K562 (cell line): ENCODE measurements around the gene EPHA2. TPM values are rescaled to one million over a fixed set of nuclear protein-coding genes. Genes with fewer than 3 reads are reported as not detected.

Experiments
- ATAC-seq: fragments of 200-7000 bp; cut with Tn5 transposase; 3 replicates; pipeline ENCODE4 v1.9.1; 2020; ENCODE audit warnings: moderate library complexity
- BruUV-seq: library from RNA; stranded (reverse); fragments of 400-500 nt; replicated peaks from 2 replicates; lab custom pipeline; 2021; lab: Mats Ljungman, UMichigan
- CTCF ChIA-PET: fragments of 300-600 bp; formaldehyde crosslinking; extraction: SDS; loops from one replicate; lab custom pipeline; 2021; ENCODE audit warnings: low intra/inter-chr PET ratio; lab: Yijun Ruan, JAX
- POLR2A ChIA-PET: fragments of 300-600, 350-650 bp; sonication (Branson Sonifier 250); formaldehyde crosslinking; extraction: SDS; loops from one replicate; lab custom pipeline; 2021; ENCODE audit warnings: antibody characterized with exemption, inconsistent platforms; lab: Yijun Ruan, JAX
- DNase-seq, 4 experiments: peaks; one replicate each; pipeline versions ENCODE4 v3.0.0 to v3.0.0-alpha.2; 2011 to 2018; ENCODE audit warnings: low spot score in 3 of 4, mixed read lengths in 3 of 4; ENCODE audit errors: extremely low read depth in 1 of 4
- FAIRE-seq: peaks from 2 replicates; lab custom pipeline; 2011; peaks lifted over from hg19 to GRCh38; lab: Jason Lieb, UNC
- H2AFZ ChIP-seq: 2 replicates; pipeline ENCODE4 v1.6.0; 2011; ENCODE audit warnings: low read depth, low read length, control low read depth, inconsistent platforms
- H3K27ac ChIP-seq: fragments of 200-600 bp; 3 replicates; pipeline ENCODE4 v1.8.0; 2011; ENCODE audit warnings: low read depth, mild to moderate bottlenecking, control low read depth, inconsistent platforms, low read length, moderate library complexity, mixed read lengths; ENCODE audit errors: extremely low read depth
- H3K27me3 ChIP-seq, 2 experiments: fragments of 300-600 bp in 1 of 2; 2 replicates in 1 of 2; 3 replicates in 1 of 2; pipeline versions ENCODE4 v1.6.0 to v1.8.0; 2011; ENCODE audit warnings: inconsistent platforms in 2 of 2, low read length in 2 of 2, mild to moderate bottlenecking in 1 of 2, mixed read lengths in 1 of 2, moderate library complexity in 1 of 2; ENCODE audit not compliant: control insufficient read depth in 2 of 2, insufficient read depth in 2 of 2
- H3K36me3 ChIP-seq: fragments of 300-600 bp; 3 replicates; pipeline ENCODE4 v1.8.0; 2011; ENCODE audit warnings: mild to moderate bottlenecking, low read length, inconsistent platforms; ENCODE audit not compliant: control insufficient read depth, insufficient read depth
- H3K4me1 ChIP-seq, 2 experiments: fragments of 200-600 bp in 1 of 2; replicated peaks in 1 of 2; 2 replicates in 1 of 2; 3 replicates in 1 of 2; pipeline versions ENCODE4 v1.5.1 to v1.8.0; 2011; ENCODE audit warnings: inconsistent platforms in 2 of 2, low read length in 2 of 2, mild to moderate bottlenecking in 1 of 2, mixed read lengths in 1 of 2, moderate library complexity in 1 of 2; ENCODE audit not compliant: control insufficient read depth in 2 of 2, insufficient read depth in 2 of 2
- H3K4me2 ChIP-seq: 2 replicates; pipeline ENCODE4 v1.6.1; 2011; ENCODE audit warnings: low read length, control low read depth, inconsistent platforms, mixed read lengths; ENCODE audit not compliant: insufficient read depth
- H3K4me3 ChIP-seq: fragments of 200-600 bp; sonication (generic), shearing (Covaris generic); 2 replicates; pipeline ENCODE4 v1.5.1; 2016; ENCODE audit warnings: control low read depth, inconsistent platforms
- H3K79me2 ChIP-seq: fragments of 200-600 bp; 3 replicates; pipeline ENCODE4 v1.8.0; 2011; ENCODE audit warnings: low read length, inconsistent platforms; ENCODE audit not compliant: control insufficient read depth, insufficient read depth
- H3K9ac ChIP-seq, 2 experiments: 2 replicates each; pipeline versions ENCODE4 v1.6.0 to v1.6.1; 2011; ENCODE audit warnings: low read depth in 2 of 2, low read length in 2 of 2, control low read depth in 1 of 2, inconsistent platforms in 1 of 2, mild to moderate bottlenecking in 1 of 2, mixed read lengths in 1 of 2; ENCODE audit not compliant: insufficient read depth in 1 of 2
- H3K9me1 ChIP-seq: one replicate; pipeline ENCODE4 v1.6.0; 2011; ENCODE audit warnings: inconsistent platforms, mild to moderate bottlenecking, low read length, moderate library complexity; ENCODE audit not compliant: control insufficient read depth, insufficient read depth
- H3K9me3 ChIP-seq: replicated peaks from 2 replicates; pipeline ENCODE4 v1.5.1; 2011; ENCODE audit warnings: low read depth, low read length, inconsistent platforms; ENCODE audit not compliant: control insufficient read depth, insufficient read depth
- H4K20me1 ChIP-seq: replicated peaks from 2 replicates; pipeline ENCODE4 v1.6.1; 2011; ENCODE audit warnings: low read length, inconsistent platforms, mixed read lengths; ENCODE audit not compliant: control insufficient read depth, insufficient read depth
- ARID4B ChIP-seq: sonication (generic); formaldehyde crosslinking; IDR thresholded peaks from 2 replicates; pipeline ENCODE4 v1.8.0; 2022; ENCODE audit warnings: mild to moderate bottlenecking, missing genetic modification reagents
- CTCF ChIP-seq, 3 experiments: IDR thresholded peaks in 2 of 3; conservative IDR thresholded peaks in 1 of 3; 2 replicates each; pipeline ENCODE4 v1.5.1; 2011 to 2012; ENCODE audit warnings: low read length in 3 of 3, mild to moderate bottlenecking in 3 of 3, control low read depth in 2 of 3, improper control_type of control experiment in 1 of 3, inconsistent platforms in 1 of 3, low read depth in 1 of 3, mixed read lengths in 1 of 3, moderate library complexity in 1 of 3; ENCODE audit not compliant: insufficient read depth in 2 of 3
- FOXA3 ChIP-seq, 2 experiments: fragments of 450-650 bp in 1 of 2; sonication (generic) in 1 of 2; formaldehyde crosslinking; IDR thresholded peaks in 1 of 2; conservative IDR thresholded peaks in 1 of 2; 2 replicates each; pipeline versions ENCODE4 v1.4.0 to v1.8.0; 2020 to 2022; ENCODE audit warnings: mild to moderate bottlenecking in 2 of 2, missing genetic modification reagents in 1 of 2
- KDM5B ChIP-seq: fragments of 200-600 bp; sonication (generic); IDR thresholded peaks from 2 replicates; pipeline ENCODE4 v1.6.1; 2012; ENCODE audit warnings: low read depth, mild to moderate bottlenecking, moderate library complexity, low read length, control low read depth, inconsistent platforms; ENCODE audit not compliant: insufficient replicate concordance
- SP2 ChIP-seq: IDR thresholded peaks from 2 replicates; pipeline ENCODE4 v1.6.1; 2011; ENCODE audit warnings: mild to moderate bottlenecking, low read depth, low read length, moderate library complexity; ENCODE audit not compliant: poor library complexity, severe bottlenecking; ENCODE audit errors: extremely low read depth
- WGBS: fragments of 100-300 bp; shearing (Covaris generic); methylation state at CpG from one replicate; pipeline ENCODE4 v1.1.6; 2016; ENCODE audit warnings: low coverage, mixed read lengths; ENCODE audit not compliant: insufficient coverage; ENCODE audit errors: missing lambda C conversion rate; 5-methylcytosine and 5-hydroxymethylcytosine counted together
- in situ Hi-C: fragments of 300-500 bp; cut with MboI; formaldehyde crosslinking; loops from 4 replicates; pipeline ENCODE4 v1.15.0; 2018; ENCODE audit warnings: inconsistent platforms, mixed read lengths
- intact Hi-C: fragments of 100-400 bp; cut with micrococcal nuclease; formaldehyde crosslinking; loops from 2 replicates; pipeline ENCODE4 v1.14.2; 2022
- polyA plus RNA-seq, 8 experiments: library from polyadenylated mRNA; depleted of rRNA in 4 of 8; stranded (reverse) in 5 of 8; unstranded in 3 of 8; fragments of >200 nt; fragmentation: Nextera tagmentation in 2 of 8; fragmentation: Illumina TruSeq in 1 of 8; extraction: Ambion mirVana in 2 of 8; extraction: Trizol in 1 of 8; gene quantifications; 2 replicates each; pipeline versions ENCODE4 v1.2.1 to v1.2.3, GENCODE V29; 2011 to 2014; ENCODE audit warnings: inconsistent platforms in 1 of 8, missing spikeins in 1 of 8
- total RNA-seq, 7 experiments: library from RNA; depleted of rRNA in 6 of 7; stranded (reverse); fragments of >200 nt in 6 of 7; fragmentation: Illumina TruSeq in 2 of 7; extraction: Trizol in 2 of 7; gene quantifications; 2 replicates each; pipeline versions ENCODE4 v1.2.1 to v1.2.3, GENCODE V29; 2011 to 2021; ENCODE audit warnings: low replicate concordance in 1 of 7

EPHA2 gene
- total and polyA plus RNA-seq, 9 of the 15 experiments (the other 6 are each of a cell fraction or from before 2014, with no cell fraction given) = 0.04 to 0.40 (median 0.07) TPM; not detected in 4

DNA sequence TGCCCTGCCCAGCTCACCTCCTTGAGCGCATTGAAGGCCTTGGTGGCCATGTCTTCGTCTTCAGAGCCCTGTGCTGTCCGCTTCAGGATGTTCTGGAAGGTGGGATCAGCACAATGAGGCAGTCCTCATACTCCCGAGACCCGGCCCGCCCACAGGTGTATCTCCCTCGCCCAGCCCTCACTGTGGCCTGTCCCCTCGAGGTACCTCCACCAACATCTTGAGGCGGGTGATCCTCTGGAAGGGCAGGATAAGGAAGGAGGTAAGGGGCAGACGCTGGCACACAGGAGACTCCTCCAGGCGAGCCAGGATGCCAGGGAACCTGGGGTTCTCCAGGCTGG is 49.4 kb upstream of the EPHA2 start:
- in situ Hi-C loops = no loop called here
- H3K79me2 ChIP-seq = peaks cover 8% of the 10 kb centered on the region; the same call in 2 of the 3 replicates
- 78% methylated on average over 7 of the region's 11 CpGs for WGBS
- H3K9me1 ChIP-seq = no peaks in the 10 kb centered on the region
- H2AFZ ChIP-seq = no peak overlapping the region
- FAIRE-seq = no peak
- CTCF ChIA-PET = interaction anchor here (0.6 to 2.7 kb wide), 4 partner anchors 39 to 420 kb away, joined by 3 to 13 read pairs (median 5); no protein-coding TSS in a partner anchor
- ATAC-seq = no peak
- TF ChIP-seq SP2 = no peak
- TF ChIP-seq FOXA3 (CRISPR knock-in tag; conservative IDR thresholded peaks at IDR 0.05 in 1 of 2, IDR thresholded peaks at IDR 0.05 in 1 of 2) = peak in 1 of 2 experiments; percentile 29; a peak in 1 of 4 replicates
- TF ChIP-seq KDM5B = peak; percentile 12
- TF ChIP-seq ARID4B = peak; percentile 25; the same call in 1 of the 2 replicates
- TF ChIP-seq CTCF (IDR thresholded peaks at IDR 0.05 in 2 of 3, conservative IDR thresholded peaks at IDR 0.05 in 1 of 3; ENCODE audit: insufficient read depth in 2 of 3, low read depth in 1 of 3, low read length in 3 of 3) = 0 out of 6 replicates have a peak, but pooled peaks of 1 of the 3 experiments have one; percentile 11
- H3K9ac ChIP-seq = peak overlapping the region in 1 of 2 experiments; percentile 97; a peak in 3 of 4 replicates
- intact Hi-C loops = loop anchor here (1.0 kb wide), 1 partner anchor 158 kb away; no protein-coding TSS in a partner anchor
- H3K4me2 ChIP-seq = peak overlapping the region; percentile 90; the same call in 1 of the 2 replicates
- no peak overlapping the region for H3K4me3 ChIP-seq
- POLR2A ChIA-PET = interaction anchor here (0.6 to 0.9 kb wide), 3 partner anchors 42 to 308 kb away, joined by 3 to 4 read pairs (median 3); no protein-coding TSS in a partner anchor
- no peaks in the 10 kb centered on the region for H3K36me3 ChIP-seq
- no peaks in the 10 kb centered on the region for H4K20me1 ChIP-seq
- H3K27me3 ChIP-seq = no peaks in the 10 kb centered on the region
- BruUV-seq = no TSS peak
- H3K4me1 ChIP-seq = peaks cover 26 to 53% of the 10 kb centered on the region in 2 experiments
- no peak overlapping the region for H3K27ac ChIP-seq
- no peak for DNase-seq
- H3K9me3 ChIP-seq = no peaks in the 10 kb centered on the region
